HG02642 (cell line): Measurements from ENCODE around the gene KLF1.
"Not testable (repeated sequence)": the region's sequence is repeated elsewhere in the genome, so short reads cannot be mapped to it uniquely, and the experiment has no call there.

Source experiments
- ATAC-seq: cut with Tn5 transposase; IDR thresholded peaks from one replicate; pipeline ENCODE4 v1.9.1; 2021; ENCODE audit warnings: mild to moderate bottlenecking; ENCODE audit not compliant: unreplicated experiment, poor library complexity

Gene KLF1

GRCh38 chr19:12886969-12887747 lies at the start of gene KLF1:
TSS of gene KLF1 (minus strand) at chr19:12887201. CDS start at chr19:12887140, 61 bp downstream.
- no peak for ATAC-seq

GRCh38 chr19:12936582-12936981 lies 49.6 kb upstream of the KLF1 start:
- ATAC-seq: no peak

- ATAC-seq: no peak
These were observed 48.1 kb upstream of the KLF1 start for GRCh38 chr19:12935071-12935470.

- ATAC-seq: peak; percentile 44
These were observed 46.5 kb upstream of the KLF1 start, which contains the start of gene FARSA for GRCh38 chr19:12933287-12934072. TSS of gene FARSA (minus strand) at chr19:12933711. CDS start at chr19:12933696, 15 bp downstream.

- no peak for ATAC-seq
These were observed 45.6 kb upstream of the KLF1 start for GRCh38 chr19:12932392-12933286.

- ATAC-seq: no peak
These were observed 43.1 kb upstream of the KLF1 start for GRCh38 chr19:12930002-12930645.

- no peak for ATAC-seq
These were observed 37.8 kb upstream of the KLF1 start for GRCh38 chr19:12924621-12925310.

GRCh38 chr19:12922959-12923358 lies 36.0 kb upstream of the KLF1 start:
- ATAC-seq: no peak

GRCh38 chr19:12921047-12921446 lies 34.0 kb upstream of the KLF1 start:
- ATAC-seq: no peak

GRCh38 chr19:12918253-12918652 lies 31.3 kb upstream of the KLF1 start:
- no peak for ATAC-seq

GRCh38 chr19:12915860-12916259 lies 28.9 kb upstream of the KLF1 start:
- ATAC-seq: not testable (repeated sequence)

- ATAC-seq: no peak
These were observed 27.1 kb upstream of the KLF1 start for GRCh38 chr19:12913851-12914690.

GRCh38 chr19:12913011-12913561 lies 26.1 kb upstream of the KLF1 start:
- ATAC-seq: no peak

GRCh38 chr19:12912571-12912970 lies 25.6 kb upstream of the KLF1 start:
- ATAC-seq: no peak

GRCh38 chr19:12907166-12907565 lies 20.2 kb upstream of the KLF1 start:
- no peak for ATAC-seq

GRCh38 chr19:12899891-12900518 lies 13.0 kb upstream of the KLF1 start:
- ATAC-seq: peak; percentile 78

GRCh38 chr19:12896460-12896859 lies 9.5 kb upstream of the KLF1 start:
- no peak for ATAC-seq

- ATAC-seq: no peak
These were observed 6.6 kb upstream of the KLF1 start for GRCh38 chr19:12893582-12893981.
